ENCODE data around the gene P3H3.
A peak's percentile ranks its signal among the peaks of the same experiment; 100 is the strongest.

P3H3 gene

GRCh38 chr12:6824901-6825381 is 3.3 kb upstream of the P3H3 start:
- no peak overlapping the region for H3K4me3 ChIP-seq (ENCODE audit: low read depth, low read length)
- no peak for DNase-seq (ENCODE audit: low read depth)
- in situ Hi-C loops (cut with HindIII; ENCODE audit: low sequenced_read_pairs): no loop called here
- TF ChIP-seq, protein P1, sequence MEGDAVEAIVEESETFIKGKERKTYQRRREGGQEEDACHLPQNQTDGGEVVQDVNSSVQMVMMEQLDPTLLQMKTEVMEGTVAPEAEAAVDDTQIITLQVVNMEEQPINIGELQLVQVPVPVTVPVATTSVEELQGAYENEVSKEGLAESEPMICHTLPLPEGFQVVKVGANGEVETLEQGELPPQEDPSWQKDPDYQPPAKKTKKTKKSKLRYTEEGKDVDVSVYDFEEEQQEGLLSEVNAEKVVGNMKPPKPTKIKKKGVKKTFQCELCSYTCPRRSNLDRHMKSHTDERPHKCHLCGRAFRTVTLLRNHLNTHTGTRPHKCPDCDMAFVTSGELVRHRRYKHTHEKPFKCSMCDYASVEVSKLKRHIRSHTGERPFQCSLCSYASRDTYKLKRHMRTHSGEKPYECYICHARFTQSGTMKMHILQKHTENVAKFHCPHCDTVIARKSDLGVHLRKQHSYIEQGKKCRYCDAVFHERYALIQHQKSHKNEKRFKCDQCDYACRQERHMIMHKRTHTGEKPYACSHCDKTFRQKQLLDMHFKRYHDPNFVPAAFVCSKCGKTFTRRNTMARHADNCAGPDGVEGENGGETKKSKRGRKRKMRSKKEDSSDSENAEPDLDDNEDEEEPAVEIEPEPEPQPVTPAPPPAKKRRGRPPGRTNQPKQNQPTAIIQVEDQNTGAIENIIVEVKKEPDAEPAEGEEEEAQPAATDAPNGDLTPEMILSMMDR (IDR thresholded peaks at IDR 0.05; ENCODE audit: low read depth, low read length, missing control alignments): no peak

- DNase-seq (ENCODE audit: low read depth): no peak
- TF ChIP-seq, protein P1 (IDR thresholded peaks at IDR 0.05; ENCODE audit: low read depth, low read length, missing control alignments): peak; percentile 91
- in situ Hi-C loops (cut with HindIII; ENCODE audit: low sequenced_read_pairs): no loop called here
- peak overlapping the region; percentile 12 for H3K4me3 ChIP-seq (ENCODE audit: low read depth, low read length)
Measured at GRCh38 chr12:6825398-6826124, 2.6 kb upstream of the P3H3 start.

DNA sequence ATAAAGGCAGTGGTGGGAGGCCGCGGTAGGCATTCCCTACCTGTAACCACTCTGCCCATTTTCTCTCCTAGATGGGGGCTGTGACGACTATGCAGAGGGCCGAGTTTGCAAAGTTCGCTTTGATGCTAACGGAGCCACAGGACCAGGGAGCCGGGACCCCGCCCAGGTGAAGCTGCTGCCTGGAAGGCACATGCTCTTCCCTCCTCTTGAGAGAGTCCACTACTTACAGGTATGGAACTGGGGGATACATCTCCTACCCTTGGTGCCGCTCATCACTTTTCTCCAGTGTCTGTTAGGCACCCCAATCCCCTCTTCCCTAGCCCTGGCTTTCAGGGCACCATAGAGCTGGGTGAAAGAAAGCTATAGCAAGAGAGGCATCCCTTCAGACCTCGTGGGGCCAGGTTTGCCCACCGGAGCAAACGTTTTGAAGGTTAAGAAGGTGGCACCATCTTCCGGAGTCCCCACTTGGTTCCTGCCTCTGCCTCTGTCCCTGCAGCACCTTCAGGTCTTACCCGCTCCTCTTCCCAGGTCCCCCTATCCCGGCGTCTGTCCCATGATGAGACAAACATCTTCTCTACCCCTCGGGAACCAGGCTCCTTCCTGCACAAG is 2.0 kb upstream of the P3H3 start:
- TF ChIP-seq, protein P1 (IDR thresholded peaks at IDR 0.05; ENCODE audit: low read depth, low read length, missing control alignments): no peak
- DNase-seq (ENCODE audit: low read depth): no peak
- H3K4me3 ChIP-seq (ENCODE audit: low read depth, low read length): no peak overlapping the region
- in situ Hi-C loops (cut with HindIII; ENCODE audit: low sequenced_read_pairs): no loop called here

- in situ Hi-C loops (cut with HindIII; ENCODE audit: low sequenced_read_pairs): no loop called here
- DNase-seq (ENCODE audit: low read depth): no peak
- TF ChIP-seq, protein P1 (IDR thresholded peaks at IDR 0.05; ENCODE audit: low read depth, low read length, missing control alignments): no peak
- no peak overlapping the region for H3K4me3 ChIP-seq (ENCODE audit: low read depth, low read length)
Measured at GRCh38 chr12:6826734-6827436, 1.3 kb upstream of the P3H3 start.

DNA sequence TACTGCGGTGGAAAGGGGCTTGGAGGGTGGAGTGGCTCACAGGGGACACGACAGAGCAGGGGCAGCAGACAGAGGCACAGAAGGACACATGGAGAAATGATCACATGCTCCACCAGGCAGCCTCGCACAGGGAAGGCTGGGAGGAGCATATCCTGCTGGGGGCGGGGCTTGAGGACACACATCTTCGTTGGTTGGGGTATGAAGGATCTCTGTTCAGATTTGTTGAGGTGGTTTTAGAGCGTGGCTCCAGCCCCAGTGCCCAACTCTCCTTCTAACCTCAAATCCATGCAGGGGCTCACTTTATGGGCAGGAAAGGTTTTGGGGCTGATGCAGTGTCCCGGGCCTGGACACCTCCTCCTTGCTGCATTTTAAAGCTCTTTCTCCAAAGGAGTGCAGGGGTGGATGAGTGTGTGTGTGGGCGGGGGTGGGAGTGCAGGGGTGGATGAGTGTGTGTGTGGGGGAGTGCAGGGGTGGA is 733 bp upstream of the P3H3 start:
- TF ChIP-seq, protein P1 (IDR thresholded peaks at IDR 0.05; ENCODE audit: low read depth, low read length, missing control alignments): no peak
- no peak for DNase-seq (ENCODE audit: low read depth)
- in situ Hi-C loops (cut with HindIII; ENCODE audit: low sequenced_read_pairs): no loop called here
- H3K4me3 ChIP-seq (ENCODE audit: low read depth, low read length): peak overlapping the region; percentile 92

- in situ Hi-C loops (cut with HindIII; ENCODE audit: low sequenced_read_pairs): no loop called here
- peak overlapping the region; percentile 92 for H3K4me3 ChIP-seq (ENCODE audit: low read depth, low read length)
- TF ChIP-seq, protein P1 (IDR thresholded peaks at IDR 0.05; ENCODE audit: low read depth, low read length, missing control alignments): no peak
- DNase-seq (ENCODE audit: low read depth): no peak
Measured at GRCh38 chr12:6828781-6829535, 751 bp downstream of the P3H3 start.

Data from astrocyte of the cerebellum (primary cell).